Esophagus muscularis mucosa (tissue), 4 donors: Measurements from ENCODE around the gene SEC23A. TPM values are rescaled to one million over a fixed set of nuclear protein-coding genes. Genes with fewer than 3 reads are reported as not detected.

Source experiments
- DNase-seq: peaks from one replicate; pipeline ENCODE4 v3.0.0-alpha.2; 2017; ENCODE audit errors: extremely low spot score
- H3K27ac ChIP-seq, 4 donors: fragments of 200-600 bp; sonication (generic); replicated peaks in 1 of 4; 1 replicate in 3 of 4; 2 replicates in 1 of 4; pipeline ENCODE4 v1.5.1; 2016 to 2019; ENCODE audit warnings: mild to moderate bottlenecking in 1 of 4
- H3K27me3 ChIP-seq, 4 donors: fragments of 200-600 bp; sonication (generic); one replicate each; pipeline versions ENCODE4 v1.5.1 to v1.6.0; 2016 to 2019
- H3K36me3 ChIP-seq, 4 donors: fragments of 200-600 bp; sonication (generic); one replicate each; pipeline ENCODE4 v1.5.1; 2016 to 2019
- H3K4me1 ChIP-seq, 4 donors: fragments of 200-600 bp; sonication (generic); one replicate each; pipeline ENCODE4 v1.5.1; 2016 to 2019
- H3K4me3 ChIP-seq, 4 donors: fragments of 200-600 bp; sonication (generic); 1 replicate in 2 of 4; 2 replicates in 2 of 4; pipeline ENCODE4 v1.5.1; 2016 to 2019; ENCODE audit warnings: mild to moderate bottlenecking in 4 of 4, moderate library complexity in 1 of 4
- H3K9me3 ChIP-seq, 4 donors: fragments of 200-600 bp; sonication (generic); 1 replicate in 3 of 4; 2 replicates in 1 of 4; pipeline ENCODE4 v1.5.1; 2016 to 2019
- CTCF ChIP-seq, 3 experiments: fragments of 200-600 bp in 2 of 3; fragments of 450-650 bp in 1 of 3; sonication (generic) in 2 of 3; IDR thresholded peaks; one replicate each; pipeline ENCODE4 v1.5.1; 2017 to 2019; ENCODE audit warnings: antibody characterized with exemption in 3 of 3, mild to moderate bottlenecking in 2 of 3, moderate library complexity in 1 of 3
- EP300 ChIP-seq: sonication (generic); formaldehyde crosslinking; IDR thresholded peaks from one replicate; pipeline ENCODE4 v1.6.1; 2017; ENCODE audit warnings: antibody characterized with exemption
- POLR2A ChIP-seq: fragments of 450-650 bp; IDR thresholded peaks from one replicate; pipeline ENCODE4 v1.6.1; 2017; ENCODE audit warnings: antibody characterized with exemption, moderate library complexity, mild to moderate bottlenecking, low read depth
- POLR2AphosphoS5 ChIP-seq, 2 donors: sonication (generic); formaldehyde crosslinking; IDR thresholded peaks; one replicate each; pipeline ENCODE4 v1.6.1; 2017; ENCODE audit warnings: antibody characterized with exemption in 2 of 2
- WGBS: methylation state at CpG from one replicate; pipeline ENCODE4 v1.1.5; 2018; 5-methylcytosine and 5-hydroxymethylcytosine counted together
- intact Hi-C: fragments of 100-400 bp; cut with DNase I; formaldehyde crosslinking; loops from one replicate; pipeline ENCODE4 v1.15.1; 2023
- total RNA-seq, 4 donors: library from RNA; depleted of rRNA; stranded (reverse); fragments of >200 nt; gene quantifications; one replicate each; pipeline versions ENCODE4 v1.1.0 to v1.2.1, GENCODE V29; 2016

SEC23A gene
- total RNA-seq, 4 donors from 2014 or later, result 181 to 222 (median 203) TPM

- Histone ChIP-seq H3K27me3 (no peaks in the 10 kb centered on the region), H3K4me1 (no peaks in the 10 kb centered on the region), H3K27ac (no peak overlapping the region), H3K4me3 (no peak overlapping the region), H3K9me3 (no peaks in the 10 kb centered on the region), H3K36me3 (no peaks in the 10 kb centered on the region)
- 83% methylated on average over 4 of the region's 4 CpGs for WGBS
- TF ChIP-seq POLR2AphosphoS5 (IDR thresholded peaks at IDR 0.05) (no peak), EP300 (no peak), POLR2A (no peak), CTCF (IDR thresholded peaks at IDR 0.05) (no peak)
- DNase-seq, result no peak
- intact Hi-C loops, result no loop called here
Measured at GRCh38 chr14:39006721-39007410, 96.2 kb downstream of the SEC23A start.

DNA sequence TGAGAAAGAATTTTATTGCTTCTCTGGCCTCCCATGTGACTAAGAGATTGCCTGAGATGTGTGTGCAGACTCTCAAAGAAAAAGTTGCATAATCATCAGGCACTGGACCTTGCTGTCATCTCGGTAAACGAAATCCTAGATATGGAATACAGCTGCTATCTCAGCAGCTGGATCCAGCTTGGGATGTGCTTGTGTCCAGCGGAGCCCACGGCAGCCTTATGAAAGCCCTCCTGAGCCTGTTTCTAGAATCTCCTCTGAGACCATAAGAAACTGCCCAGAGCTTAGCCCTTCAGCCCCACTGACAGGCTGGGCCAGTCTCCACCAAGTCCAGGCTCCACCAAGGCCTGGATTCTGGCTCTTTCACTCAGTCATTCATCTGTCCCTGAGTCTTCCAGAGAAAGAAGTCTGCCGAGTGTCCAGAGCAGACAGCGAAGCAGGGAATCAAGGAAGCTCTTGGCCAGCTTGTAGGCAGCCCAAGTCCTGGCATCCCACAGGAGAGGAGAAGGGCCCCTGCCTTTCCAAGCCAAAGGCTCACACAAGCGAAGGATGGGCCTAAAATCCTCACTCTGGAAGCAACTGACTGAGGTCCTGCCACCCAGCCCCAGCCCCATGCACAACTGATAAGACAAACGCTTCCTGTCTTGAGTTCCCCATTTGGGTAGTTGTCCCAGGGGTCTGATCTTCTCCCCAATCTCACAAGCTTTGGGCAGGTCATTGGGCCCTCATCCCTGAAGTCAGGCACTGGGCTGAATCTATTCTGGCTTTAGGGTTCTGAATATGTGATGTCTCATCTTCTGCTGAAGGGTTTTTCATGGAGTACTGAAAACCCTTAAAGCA, 97.8 kb downstream of the SEC23A start:
- intact Hi-C loops, result no loop called here
- peak overlapping the region in 2 of 4 donors; percentile 13 to 52 for H3K27ac ChIP-seq

DNA sequence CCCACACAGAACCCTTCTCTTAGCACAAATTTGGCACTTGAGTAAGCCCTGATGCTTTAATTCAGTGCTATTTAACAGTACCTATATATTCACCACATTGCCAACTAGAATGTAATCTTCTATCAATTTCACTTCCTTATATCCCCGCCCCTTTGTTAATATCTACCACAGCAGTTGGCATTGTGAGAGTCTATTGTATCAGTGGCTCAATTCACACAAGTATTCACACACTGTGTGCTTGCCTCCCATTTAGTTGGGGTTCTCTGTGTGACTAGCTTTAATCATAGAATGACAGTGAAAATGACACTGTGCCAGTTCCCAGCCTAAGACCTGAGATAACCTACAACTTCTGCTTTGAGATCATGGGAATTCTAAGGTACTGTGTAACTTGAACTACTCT, 103.1 kb downstream of the SEC23A start:
- Histone ChIP-seq H3K9me3 (no peaks in the 10 kb centered on the region), H3K4me1 (peaks cover 1 to 6% (median 5%) of the 10 kb centered on the region in 4 donors), H3K27ac (no peak overlapping the region), H3K27me3 (no peaks in the 10 kb centered on the region), H3K4me3 (no peak overlapping the region), H3K36me3 (no peaks in the 10 kb centered on the region)
- TF ChIP-seq POLR2A (no peak), CTCF (IDR thresholded peaks at IDR 0.05) (no peak), EP300 (no peak), POLR2AphosphoS5 (IDR thresholded peaks at IDR 0.05) (no peak)
- 92% methylated on average over 1 of the region's 1 CpG for WGBS
- DNase-seq, result no peak
- intact Hi-C loops, result no loop called here

More for the DNA sequence above, 97.8 kb downstream of the SEC23A start:
- Histone ChIP-seq H3K27me3 (no peaks in the 10 kb centered on the region), H3K36me3 (no peaks in the 10 kb centered on the region), H3K4me3 (no peak overlapping the region), H3K4me1 (no peaks in the 10 kb centered on the region), H3K9me3 (no peaks in the 10 kb centered on the region)
- TF ChIP-seq POLR2AphosphoS5 (IDR thresholded peaks at IDR 0.05) (peak; percentile 5 to 63), POLR2A (no peak), CTCF (IDR thresholded peaks at IDR 0.05) (no peak), EP300 (no peak)
- DNase-seq, result no peak
- WGBS, result 60% methylated on average over 7 of the region's 8 CpGs

DNA sequence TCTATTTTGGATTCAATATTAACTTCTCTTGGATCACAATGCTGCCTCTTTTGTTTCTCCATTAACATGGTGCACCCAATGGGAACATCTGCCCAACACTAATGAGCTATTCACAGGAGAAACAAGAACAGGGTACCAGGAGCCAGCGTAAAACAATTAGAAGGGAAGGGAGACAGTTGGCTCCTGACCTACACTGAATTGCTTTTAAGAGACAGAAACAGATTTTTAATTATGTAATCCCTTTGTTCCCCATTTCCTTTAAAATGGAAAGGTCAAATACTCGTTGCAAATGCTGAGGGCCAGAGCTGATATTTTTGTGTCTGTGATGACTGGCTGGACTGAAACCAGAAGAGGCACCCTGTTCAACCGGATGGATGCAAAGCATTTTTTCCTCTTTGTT, 108.3 kb downstream of the SEC23A start:
- intact Hi-C loops, result no loop called here
- TF ChIP-seq POLR2AphosphoS5 (IDR thresholded peaks at IDR 0.05) (no peak), EP300 (no peak), CTCF (IDR thresholded peaks at IDR 0.05) (no peak), POLR2A (no peak)
- no peaks in the 10 kb centered on the region for H3K9me3 ChIP-seq
- no peak overlapping the region for H3K27ac ChIP-seq
- H3K27me3 ChIP-seq, result no peaks in the 10 kb centered on the region
- WGBS, result 29% methylated on average over 3 of the region's 3 CpGs
- H3K4me1 ChIP-seq, result peaks cover 5 to 15% (median 8%) of the 10 kb centered on the region in 4 donors
- DNase-seq, result no peak
- no peaks in the 10 kb centered on the region for H3K36me3 ChIP-seq
- no peak overlapping the region for H3K4me3 ChIP-seq
